Measurements from ENCODE around the gene CENPX.

DNA sequence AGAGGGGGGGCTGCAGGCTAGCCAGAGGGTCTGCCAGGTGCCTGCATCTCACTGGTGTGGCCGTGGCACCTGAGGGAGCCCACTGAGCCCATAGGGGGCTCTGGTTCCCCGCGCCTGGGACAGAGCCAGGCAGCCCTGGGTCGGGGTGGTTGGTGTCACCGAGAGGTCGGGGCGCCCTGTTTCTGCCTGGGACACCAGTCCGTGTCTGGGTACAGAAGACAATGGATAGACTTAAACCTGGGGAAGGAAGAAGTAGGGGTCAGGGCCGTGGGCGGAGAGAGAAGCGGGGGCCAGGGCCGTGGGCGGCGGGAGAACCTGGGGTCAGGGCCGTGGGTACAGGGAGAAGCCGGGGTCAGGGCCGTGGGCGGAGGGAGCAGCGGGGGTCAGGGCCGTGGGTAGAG, 25.9 kb upstream of the CENPX start:
- TF ChIP-seq, protein P1, sequence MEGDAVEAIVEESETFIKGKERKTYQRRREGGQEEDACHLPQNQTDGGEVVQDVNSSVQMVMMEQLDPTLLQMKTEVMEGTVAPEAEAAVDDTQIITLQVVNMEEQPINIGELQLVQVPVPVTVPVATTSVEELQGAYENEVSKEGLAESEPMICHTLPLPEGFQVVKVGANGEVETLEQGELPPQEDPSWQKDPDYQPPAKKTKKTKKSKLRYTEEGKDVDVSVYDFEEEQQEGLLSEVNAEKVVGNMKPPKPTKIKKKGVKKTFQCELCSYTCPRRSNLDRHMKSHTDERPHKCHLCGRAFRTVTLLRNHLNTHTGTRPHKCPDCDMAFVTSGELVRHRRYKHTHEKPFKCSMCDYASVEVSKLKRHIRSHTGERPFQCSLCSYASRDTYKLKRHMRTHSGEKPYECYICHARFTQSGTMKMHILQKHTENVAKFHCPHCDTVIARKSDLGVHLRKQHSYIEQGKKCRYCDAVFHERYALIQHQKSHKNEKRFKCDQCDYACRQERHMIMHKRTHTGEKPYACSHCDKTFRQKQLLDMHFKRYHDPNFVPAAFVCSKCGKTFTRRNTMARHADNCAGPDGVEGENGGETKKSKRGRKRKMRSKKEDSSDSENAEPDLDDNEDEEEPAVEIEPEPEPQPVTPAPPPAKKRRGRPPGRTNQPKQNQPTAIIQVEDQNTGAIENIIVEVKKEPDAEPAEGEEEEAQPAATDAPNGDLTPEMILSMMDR (optimal IDR thresholded peaks at IDR 0.05 in 1 of 3, IDR thresholded peaks at IDR 0.05 in 1 of 3, conservative IDR thresholded peaks at IDR 0.05 in 1 of 3; ENCODE audit: extremely low read depth in 1 of 3, insufficient read depth in 2 of 3, low read length in 3 of 3): no peak
- TF ChIP-seq EZH2 (IDR thresholded peaks at IDR 0.05; ENCODE audit: low read length): no peak
